GM19238 (cell line): ENCODE measurements around the gene THBS2.
"Not testable (repeated sequence)": the region's sequence is repeated elsewhere in the genome, so short reads cannot be mapped to it uniquely, and the experiment has no call there.

Source experiments
- DNase-seq: peaks from one replicate; pipeline ENCODE4 v3.0.0; 2011; ENCODE audit warnings: low spot score; ENCODE audit not compliant: insufficient read length

The THBS2 gene

DNA sequence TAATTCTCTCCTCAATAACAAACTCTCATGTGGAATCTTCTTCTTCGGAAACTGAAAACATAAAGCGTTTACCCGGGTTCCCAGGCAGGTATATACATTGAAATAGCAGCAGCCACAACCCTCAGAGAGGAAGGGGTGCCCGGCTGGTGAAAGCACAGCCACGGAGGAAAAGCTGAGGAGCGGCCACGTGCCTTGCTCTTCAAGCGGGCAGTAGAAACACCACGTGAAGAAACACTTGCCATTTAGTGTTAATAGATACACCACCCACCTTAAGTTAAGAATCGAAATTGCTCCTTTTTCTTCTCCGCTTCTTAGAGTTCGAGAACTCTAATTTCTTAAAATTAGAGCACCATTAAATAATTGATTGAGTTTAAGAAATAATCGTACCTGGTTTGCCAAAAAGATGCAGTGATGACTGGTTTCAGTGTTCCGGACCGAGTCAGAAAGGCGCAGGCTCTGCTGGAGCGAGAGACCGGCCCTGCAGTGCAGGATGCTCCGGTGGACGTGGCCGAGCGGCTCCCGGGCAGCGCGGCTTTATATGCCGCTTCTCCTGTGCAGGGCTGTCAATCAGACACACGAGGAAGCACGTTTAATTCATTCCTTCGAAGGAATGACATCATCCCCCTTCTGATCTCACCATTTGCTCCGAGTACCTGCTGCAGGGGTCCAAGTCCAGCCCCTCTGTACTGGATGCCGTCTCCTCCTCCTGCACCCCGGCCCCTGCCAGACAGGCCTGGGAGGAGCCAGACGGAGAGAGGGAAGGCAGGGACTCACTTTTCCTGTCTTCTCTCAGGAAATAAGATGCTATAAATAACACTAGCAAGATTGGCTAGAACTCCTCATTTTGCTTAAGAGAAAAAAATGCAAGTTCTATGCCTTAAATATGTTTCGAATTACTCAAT is at the start of gene THBS2:
THBS2 (minus strand) TSS at position 510 of the 902 bp plus-strand sequence. CDS start 3,062 bp downstream, outside the sequence.
- DNase-seq, result no peak

DNA sequence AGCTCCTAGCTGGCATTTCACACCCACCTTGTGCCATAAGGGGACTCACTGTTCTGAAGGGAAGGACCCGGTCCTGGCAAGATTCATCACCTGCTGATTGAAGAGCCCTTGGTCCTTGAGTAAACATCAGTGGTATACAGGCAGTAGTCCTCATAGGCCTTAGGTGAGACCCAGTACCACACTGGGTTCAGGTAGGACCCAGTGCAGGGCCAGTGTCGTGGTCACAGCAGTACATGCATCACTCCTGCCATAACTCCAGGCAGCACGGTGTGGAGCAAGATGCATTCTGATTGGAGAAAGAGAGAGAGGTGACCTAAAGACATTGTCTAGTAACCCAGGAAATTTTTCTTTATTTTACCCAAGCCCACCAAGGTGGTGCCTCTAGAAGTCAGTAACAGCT is 49.1 kb upstream of the THBS2 start:
- no peak for DNase-seq

DNA sequence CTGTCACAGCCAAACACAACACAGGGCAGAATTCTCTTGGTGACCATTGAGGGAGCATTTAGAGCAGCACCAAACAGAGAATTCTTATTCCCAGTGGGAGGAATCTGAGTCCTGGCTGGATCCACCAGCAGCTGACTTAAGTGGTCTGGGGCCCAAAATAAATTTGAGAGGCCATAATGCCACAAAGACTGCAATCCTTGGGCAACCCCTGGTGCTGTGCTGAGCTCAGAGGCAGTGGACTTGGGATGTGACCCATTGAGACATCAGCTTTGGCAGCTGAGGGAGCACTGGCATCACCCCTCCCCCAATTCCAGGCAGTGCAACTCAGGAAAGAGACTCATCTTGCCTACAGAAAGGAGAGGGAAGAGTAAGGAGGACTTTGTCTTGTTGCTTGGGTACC is 48.6 kb upstream of the THBS2 start:
- no peak for DNase-seq

DNA sequence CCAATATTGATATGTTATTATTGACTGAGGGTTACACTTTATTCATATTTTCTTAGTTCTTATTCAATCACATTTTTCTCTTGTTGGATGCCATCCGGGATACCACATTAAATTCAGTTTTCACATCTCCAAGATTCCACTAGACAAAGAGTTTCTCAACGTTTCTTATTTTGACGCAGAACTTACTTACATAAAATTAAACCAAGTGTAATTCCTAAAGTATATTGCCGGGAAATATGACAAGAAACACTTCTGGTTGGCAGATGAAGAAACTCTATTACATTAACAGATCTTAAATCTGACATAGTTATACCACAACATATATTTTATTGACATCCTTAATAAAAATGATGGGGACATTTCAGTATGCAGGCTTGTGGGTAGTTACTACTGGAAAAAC is 47.3 kb upstream of the THBS2 start:
- no peak for DNase-seq

DNA sequence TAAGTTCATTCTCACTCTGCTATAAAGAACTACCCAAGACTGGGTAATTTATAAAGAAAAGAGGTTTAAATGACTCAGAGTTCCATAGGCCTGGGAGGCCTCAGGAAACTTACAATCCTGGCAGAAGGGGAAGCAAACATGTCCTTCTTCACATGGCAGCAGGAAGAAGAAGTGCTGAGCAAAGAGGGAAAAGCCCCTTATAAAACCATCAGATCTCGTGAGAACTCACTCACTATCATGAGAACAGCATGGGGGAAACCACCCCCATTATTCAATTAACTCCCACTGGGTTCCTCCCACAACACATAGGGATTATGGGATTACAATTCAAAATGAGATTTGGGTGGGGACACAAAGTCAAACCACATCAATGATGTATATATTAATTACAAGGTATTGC is 45.0 kb upstream of the THBS2 start:
- not testable (repeated sequence) for DNase-seq

DNA sequence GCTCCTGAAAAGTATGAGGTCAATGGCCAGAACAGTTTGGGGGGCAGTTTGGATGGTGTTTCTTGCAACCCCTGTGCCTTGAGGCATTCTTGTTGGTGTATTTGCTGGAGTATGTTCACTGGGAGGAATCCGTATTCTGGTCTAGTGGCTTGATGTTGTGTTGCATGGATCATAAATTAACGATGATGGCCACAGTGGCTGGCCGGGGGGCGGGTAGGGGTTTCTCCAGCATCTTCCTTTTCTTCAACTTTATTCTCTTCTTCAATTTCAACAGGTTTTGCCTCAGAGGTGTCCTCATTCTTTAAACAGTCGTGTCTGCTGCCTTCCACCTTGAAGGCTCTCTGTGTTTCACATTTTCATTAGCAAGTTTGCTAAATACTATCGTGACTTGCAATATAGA is 43.0 kb upstream of the THBS2 start:
- no peak for DNase-seq

DNA sequence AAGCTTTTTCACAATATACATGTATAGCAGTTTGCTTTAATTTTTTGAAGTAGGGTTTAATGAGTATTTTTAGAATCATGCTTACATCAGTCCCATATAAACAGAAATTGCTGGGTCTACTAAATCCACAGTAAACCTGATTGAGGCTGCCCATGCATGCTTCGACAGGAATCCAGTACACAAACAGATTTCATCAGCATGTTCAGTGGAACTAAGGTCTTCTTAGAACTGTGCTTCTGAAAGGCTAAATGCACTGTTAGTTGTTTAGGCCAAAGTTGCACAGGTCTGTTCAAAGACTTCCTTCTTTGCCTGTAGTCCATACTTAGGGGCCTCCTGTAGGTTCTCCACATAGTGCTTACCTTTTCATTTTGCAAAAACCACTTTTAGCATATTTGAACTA is 42.5 kb upstream of the THBS2 start:
- no peak for DNase-seq

DNA sequence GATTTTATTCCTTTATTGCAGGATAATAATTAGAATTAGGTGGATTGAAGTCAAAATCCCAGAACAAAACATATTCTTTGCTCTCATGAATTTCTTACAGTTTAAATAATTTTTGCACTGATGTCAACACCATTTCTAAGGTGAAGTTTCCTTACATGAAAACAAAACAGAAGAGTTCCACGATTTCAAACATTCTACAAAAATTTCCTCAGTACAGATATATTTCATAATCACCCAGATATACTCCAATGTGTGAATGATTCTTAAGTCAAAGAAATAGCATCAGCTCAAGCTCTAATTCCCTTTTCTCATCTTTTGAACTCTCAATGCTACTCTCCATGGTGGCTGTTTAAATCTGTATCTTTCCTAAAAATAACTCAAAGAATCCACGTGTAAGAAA is 39.5 kb upstream of the THBS2 start:
- DNase-seq, result no peak

DNA sequence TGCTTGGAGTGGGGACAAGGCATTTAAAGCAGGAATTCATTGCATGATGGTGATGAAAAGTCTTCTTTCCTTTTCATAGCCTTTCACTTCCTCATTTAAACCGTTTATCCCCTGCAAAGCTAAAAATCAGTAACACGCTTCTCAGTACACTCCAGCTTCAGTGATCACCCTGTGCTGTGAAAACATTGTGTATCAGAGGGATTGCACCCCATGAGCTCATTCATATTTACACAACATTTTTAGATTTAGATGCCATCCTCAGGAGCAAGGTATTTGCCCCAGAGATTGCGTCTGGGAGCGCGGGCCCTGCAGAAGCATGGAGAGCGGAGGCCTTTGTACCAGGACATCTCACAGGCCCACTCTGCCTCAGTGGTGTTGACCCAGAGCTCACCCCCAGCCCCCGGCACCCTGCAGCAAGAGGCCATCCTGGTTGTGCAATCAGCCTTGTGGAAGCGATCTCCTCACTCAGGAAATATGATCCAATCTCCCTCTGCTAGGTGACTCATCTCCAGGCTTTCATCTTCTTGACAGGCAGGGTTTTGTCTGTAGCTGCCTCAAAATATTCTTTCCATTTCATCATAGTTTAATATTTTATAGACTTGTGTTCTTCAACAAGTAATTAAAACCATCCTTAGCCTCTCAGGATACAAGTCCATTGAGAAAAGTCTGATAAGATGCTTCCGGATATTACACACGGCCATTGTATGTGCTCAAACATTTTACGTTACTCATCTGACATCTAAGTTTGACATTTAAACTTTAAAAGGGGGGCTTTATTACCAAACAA is 38.9 kb upstream of the THBS2 start:
- no peak for DNase-seq

DNA sequence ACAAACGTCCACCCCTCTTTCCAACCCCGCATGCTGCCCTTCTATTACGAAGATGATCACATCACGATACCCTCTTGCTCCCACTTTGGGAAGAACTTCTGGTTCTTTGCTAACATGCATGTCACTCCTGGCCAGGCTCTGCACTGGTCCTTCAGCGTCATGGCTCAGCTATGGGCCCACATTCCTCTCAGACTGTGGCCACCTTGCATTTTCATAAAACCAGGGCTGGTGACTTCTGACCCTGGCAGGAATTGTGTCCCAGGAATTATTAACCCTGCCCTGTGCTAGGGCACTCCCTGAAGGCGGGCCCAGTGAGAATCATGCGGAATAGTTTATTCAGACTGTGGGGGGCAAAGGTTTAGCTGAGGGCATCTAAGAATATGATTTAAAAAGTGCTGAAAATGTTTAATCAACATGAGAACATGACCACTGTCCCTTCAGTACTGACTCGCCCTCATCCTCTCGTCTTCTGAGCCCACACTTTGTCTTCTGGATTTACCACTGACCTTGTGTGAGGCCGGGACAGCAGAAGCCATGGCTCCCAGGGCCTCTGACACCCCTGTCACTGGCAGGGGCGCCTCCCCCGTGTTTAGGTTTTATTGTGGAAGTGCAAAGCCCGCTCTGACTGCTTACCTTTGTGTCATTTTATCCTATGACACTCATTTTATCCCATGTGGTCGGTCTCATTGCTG is 38.1 kb upstream of the THBS2 start:
- DNase-seq, result no peak

DNA sequence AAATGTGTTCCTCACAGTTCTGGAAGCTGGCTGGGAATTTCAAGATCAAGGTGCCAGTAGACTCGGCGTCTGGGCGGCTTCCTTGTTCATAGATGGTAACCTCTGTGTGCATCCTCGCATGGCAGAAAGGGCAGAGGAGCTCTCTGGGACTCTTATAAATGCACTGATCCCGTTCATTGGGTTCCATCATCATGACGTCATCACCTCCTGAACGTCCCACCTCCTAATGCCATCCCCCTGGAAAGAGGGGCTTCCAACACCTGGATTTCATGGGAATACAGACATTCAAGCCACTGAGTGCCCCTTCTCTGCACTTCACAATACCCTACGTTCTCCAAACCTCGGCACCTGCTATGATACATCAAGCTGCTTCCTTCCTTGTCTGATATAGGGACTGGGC is 37.5 kb upstream of the THBS2 start:
- no peak for DNase-seq

DNA sequence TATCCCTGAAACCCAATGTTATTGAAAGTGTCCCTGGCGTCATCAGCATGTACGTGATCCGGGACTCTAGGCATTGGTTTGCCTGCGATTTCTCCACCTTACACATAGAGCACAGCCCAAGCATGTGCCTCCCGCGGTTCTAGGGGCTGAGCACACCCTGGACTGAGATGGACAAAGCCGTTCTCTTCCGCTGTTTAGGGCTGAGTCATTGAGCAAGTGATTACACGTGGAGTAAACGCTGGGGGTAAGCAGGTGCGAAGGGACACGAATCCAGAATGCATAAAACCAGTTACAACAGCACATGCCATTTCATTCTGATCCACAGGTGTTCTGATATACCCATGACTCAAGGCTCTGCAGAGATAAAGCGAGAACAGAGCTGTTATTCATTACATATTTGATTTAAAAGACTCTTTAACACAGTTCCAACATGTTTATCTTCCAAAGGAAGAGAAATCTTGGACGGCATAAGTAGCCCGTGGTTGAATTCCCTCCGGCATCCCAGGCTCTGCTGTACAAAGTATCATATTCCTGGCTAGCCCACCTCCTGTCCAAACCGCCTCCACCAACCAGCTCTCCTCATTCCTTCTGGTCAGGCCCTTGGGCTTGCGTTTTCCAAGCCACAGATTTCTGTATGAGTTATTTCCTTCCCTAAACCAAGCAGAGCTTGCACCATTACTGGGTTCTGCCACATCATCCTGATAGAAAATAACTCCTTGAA is 36.1 kb upstream of the THBS2 start:
- DNase-seq, result no peak

DNA sequence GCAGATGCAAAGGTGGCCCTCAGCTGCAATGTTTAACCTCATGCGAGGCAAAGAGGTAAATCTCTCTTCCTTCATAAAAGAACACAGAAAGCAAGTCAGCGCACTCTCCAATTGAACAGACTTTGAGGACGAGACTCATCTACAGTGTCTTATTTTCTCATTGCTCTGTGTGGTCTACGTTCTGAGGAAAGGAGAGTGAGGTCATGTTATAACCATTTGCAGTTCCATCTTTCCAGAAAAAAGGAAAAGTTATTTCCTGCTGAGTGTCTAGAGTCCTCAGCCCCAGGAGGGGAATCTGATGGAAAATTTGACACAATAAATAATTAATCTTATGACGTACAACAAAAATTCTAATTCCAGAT is 35.6 kb upstream of the THBS2 start:
- DNase-seq, result no peak

DNA sequence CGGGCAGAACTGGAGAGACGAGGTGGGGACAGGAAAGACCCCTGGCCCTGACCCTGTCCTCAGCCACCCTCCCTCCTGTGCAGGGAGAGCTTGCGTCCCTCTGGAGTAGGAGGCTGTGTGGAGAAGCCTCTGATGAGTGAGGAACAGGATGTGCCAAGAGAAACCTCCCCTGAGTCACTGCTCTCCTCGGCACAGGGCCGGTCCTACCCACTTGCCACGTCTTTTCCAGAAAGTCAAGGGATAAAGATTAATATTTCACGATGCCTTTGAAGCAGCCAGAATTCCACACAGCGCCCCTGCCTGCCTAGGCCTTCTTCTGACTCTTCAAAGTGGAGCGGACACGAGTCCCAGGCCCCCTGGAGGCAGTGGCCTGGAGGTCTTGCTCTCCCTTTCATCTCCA is 34.9 kb upstream of the THBS2 start:
- DNase-seq, result no peak

DNA sequence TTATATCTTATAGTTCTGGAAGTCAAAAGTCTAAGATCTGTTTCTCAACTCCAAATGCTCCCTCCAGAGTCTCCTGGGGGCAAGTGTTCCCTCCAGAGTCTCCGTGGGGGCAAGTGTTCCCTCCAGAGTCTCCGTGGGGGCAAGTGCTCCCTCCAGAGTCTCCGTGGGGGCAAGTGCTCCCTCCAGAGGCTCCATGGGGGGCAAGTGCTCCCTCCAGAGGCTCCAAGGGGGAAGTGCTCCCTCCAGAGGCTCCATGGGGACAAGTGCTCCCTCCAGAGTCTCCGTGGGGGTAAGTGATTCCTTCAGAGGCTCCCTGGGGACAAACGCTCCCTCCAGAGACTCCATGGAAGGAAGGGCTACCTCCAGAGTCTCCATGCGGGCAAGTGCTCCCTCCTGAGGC is 34.0 kb upstream of the THBS2 start:
- DNase-seq, result no peak

DNA sequence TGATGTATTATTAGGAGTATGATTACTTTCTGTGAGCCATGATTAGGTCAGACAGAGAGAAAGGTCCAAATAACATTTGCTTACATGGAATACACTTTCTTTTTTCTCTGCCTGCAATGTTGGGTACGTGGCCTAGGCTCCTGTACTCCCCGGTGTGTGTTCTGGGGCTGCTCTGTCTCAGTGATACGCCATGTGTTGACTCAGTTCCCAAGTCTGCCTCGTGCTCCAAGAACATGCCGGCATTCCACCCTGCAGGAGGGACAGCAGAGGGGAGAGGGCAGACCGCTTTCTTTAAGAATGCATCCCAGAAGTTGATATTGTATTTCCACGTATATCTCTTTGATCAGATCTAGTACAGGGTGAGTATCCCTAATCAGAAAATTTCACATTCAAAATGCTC is 33.3 kb upstream of the THBS2 start:
- DNase-seq, result no peak

DNA sequence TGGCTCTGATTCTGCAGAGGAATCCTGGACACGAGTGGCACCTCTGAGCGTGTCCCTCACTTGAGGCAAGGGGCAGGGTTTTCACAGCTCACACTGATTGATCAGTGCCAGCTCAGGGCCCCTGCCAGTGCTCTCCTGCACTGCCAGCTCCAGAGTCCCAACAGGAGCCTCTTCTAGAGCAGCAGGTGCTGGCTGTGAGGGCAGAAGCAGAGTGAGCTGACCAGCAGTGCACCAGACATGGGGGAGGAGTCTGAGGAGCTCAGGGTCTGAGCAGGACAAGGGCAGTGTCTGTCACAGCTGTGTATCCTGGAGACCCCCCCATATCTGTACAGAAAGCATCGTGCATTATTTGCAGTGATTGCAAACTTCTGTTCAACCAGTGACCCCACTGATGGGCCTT is 31.5 kb upstream of the THBS2 start:
- no peak for DNase-seq

DNA sequence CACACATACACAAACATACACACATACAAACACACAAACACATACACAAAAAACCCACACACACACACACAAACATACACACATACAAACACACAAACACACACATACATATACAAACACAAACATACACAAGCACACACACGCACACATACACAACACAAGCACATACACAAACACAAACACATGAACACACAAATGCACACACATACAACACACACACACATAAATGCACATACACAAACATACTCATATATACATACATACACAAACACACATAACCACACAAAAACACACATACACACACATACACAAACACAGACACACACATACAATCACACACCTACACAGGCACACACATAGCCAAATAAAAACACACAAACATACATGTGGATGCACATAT is 30.3 kb upstream of the THBS2 start:
- DNase-seq, result no peak

DNA sequence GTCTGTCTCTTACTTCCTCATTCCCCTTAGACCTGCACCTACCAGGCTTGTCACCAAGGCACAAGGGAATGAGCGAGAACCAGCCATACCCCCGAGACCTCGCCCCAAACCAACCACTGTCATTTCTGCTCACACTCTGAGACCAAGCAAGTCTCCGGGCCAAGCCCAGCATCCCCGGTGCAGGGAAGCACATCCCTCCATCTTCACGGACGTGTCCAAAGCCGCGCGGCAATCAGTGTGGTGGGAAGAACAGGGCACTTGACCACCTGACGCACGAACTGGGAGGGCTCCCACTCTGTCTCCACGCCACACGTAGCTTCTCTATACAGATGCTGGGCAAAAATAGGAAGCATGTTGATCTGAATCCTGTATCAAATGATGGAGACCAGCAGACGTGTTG is 28.4 kb upstream of the THBS2 start:
- DNase-seq, result no peak

DNA sequence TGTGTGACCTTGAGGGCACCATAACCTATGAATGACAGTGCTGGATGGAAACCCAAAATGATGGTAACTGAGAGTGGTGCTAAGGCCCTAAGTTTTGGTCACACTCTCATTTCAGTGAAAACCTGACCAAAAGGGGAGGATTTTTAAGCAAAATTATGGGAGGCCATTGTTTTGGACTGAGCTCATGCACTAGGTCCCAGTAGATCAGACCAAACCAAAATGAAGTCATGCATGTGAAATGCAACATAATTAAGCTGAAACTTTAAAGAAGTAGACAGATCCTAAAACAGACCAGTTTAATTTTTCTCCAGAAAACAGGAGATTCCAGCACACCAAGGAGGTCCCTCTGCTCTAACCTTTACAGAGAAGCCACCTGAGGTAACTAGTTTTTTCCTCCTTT is 24.0 kb upstream of the THBS2 start:
- DNase-seq, result no peak

DNA sequence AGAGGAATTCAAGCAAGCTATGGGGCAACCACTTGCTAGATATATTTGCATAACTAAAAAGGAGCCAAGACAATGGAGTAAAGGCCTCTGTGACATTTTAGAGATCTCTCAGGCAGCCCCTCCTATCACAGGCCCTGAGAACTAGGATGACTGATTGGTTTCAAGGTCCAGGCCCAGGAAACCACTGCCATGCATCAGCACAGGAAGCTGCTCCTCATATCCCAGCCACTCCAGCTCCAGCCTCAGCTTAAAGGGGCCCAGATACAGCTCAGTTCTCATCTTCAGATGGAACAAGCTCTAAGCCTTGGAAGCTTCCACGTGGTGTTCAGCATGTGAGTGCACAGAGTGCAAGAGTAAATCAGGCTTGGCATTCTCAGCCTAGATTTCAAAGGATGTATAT is 21.1 kb upstream of the THBS2 start:
- no peak for DNase-seq

DNA sequence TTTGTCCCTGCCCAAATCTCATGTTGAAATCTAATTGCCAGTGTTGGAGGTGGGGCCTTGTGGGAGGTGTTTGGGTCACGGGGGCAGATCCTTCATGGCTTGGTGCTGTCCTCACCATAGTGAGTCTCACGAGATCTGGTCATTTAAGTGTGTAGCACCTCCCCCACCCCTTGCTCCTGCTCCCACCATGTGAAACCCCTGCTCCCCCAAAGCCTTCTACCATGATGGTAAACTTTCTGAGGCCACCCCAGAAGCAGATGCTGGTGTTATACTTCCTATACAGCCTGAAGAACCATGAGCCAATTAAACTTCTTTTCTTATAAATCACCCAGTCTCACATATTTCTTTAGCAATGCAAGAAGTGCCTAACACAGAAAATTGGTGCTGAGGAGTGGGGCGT is 19.9 kb upstream of the THBS2 start:
- no peak for DNase-seq
